Stimulated activated CD4-positive, alpha-beta T cell treated with anti-CD3 and anti-CD28 coated beads, Interleukin-1b, Interleukin-23, amount 100 ng/mL, for 24 hours (primary cell): ENCODE measurements around the gene FXYD4.
"Not testable (repeated sequence)": the region's sequence is repeated elsewhere in the genome, so short reads cannot be mapped to it uniquely, and the experiment has no call there.

ENCODE experiments used
- DNase-seq, 4 experiments: peaks; one replicate each; pipeline ENCODE4 v3.0.0-alpha.2; 2020; ENCODE audit warnings: low read depth in 4 of 4, low spot score in 1 of 4

FXYD4 gene

DNA sequence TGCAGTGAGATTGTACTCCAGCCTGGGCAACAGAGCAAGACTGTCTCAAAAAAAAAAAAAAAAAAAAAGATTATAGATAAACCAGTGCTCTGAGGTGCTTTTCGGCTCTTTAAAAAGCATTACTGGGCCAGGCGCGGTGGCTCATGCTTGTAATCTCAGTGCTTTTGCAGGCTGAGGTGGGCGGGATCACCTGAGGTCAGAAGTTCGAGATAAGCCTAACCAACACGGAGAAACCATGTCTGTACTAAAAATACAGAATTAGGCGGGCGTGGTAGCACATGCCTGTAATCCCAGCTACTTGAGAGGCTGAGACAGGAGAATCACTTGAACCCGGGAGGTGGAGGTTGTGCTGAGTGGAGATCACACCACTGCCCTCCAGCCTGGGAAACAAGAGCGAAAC lies 44.1 kb downstream of the FXYD4 start:
- DNase-seq: no peak

DNA sequence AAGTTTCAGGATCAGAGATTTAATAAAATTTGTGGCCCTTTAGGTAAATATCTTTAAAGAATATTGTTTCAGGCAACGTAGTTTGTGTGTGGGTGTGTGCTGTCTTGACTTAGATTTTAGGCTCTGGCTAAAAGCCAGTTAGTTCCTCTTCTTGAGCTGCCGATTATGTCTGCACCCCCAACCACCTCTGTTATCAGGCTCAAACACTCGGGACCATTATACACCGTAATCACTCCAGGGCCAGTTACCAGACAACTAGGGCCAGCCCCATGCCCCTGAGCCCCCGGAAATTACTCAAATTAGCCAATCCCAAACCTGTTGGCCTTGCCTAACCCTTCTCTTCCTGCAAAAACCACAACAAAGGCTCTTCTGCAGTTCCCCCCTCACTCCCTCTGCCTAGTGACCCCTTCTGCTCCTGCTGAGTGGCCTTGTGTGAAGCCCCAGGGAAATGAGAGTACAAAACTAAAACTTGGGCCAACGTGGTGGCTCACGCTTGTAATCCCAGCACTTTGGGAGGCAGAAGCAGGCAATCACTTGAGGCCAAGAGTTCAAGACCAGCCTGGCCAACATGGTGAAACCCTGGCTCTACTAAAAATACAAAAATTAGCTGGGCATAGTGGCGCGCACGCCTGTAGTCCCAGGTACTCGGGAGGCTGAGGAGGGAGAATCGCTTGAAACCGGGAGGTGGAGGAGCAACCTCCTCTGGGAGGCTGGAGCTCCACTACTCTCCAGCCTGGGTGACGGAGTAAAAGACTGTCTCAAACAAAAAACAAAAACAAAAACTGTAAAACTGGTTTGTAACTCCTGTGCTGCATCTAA lies 46.7 kb downstream of the FXYD4 start:
- DNase-seq: no peak

DNA sequence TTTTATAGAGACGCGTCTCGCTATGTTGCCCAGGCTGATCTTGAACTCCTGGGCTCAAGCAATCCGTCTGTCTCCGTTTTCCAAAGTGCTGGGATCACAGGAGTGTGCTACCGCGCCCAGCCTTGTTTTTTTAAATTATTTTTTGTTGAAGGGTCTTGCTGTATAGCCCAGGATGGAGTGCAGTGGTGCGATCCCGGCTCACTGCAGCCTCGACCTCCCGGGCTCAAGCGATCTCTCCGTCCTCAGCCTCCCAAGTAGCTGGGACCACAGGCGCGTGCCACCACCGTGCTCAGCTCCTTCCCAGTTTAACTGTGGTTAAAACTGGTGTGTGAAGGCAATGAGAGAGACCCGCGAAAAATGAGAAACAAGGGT lies 48.5 kb downstream of the FXYD4 start:
- no peak for DNase-seq

DNA sequence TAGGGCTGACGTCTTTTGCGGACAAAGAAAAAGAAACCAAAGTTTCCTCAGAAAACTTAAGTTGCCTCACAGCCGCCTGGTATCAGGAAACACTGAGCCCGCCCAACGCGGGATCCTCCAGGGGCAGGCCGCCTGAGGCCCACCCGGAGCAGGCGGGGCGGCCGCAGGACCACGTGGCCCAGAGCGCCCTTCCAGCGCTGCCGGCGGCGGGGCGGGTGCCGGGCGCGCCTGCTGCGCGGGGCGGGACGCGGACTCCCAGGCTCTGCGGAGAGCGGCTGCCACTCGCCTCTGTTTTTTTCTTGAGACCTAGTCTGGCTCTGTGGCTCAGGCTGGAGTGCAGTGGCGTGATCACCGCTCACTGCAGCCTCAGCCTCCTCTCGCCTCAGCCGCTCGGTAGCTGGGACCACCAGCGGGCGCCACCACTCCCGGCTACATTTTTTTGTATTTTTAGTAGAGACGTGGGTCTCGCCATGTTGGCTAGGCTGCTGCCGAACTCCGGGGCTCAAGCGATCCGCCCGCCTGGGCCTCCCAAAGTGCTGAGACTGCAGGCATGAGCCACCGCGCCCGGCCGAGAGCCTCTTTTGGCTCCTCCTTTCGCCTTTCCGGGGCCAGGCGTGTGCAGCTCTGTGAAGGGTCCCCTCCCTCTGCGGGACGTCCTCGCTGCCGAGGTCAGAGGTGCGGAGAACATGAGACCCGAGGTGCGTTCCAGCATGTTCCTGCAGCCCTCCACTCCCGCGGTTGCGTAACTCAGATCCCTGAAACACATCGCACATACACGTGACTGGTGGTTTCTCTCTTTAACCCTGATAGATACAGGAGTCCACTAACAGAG lies 49.1 kb downstream of the FXYD4 start:
- peak in 3 of 4 experiments; percentile 61 to 79 (median 69) for DNase-seq

DNA sequence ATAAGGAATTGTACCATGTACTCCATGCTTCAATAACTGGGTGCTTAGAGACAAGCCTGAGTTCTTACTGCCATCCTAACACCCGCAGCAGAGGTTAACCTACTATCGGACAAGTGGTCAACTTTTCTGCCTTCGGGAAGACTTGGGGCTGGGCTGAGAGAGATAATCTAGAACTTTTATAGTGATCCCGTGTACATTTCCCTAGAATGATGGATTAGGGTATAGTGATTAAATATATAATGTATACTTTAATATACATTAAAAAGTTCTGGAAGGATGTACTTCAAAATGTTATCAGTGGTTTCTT lies 49.7 kb downstream of the FXYD4 start:
- no peak for DNase-seq

DNA sequence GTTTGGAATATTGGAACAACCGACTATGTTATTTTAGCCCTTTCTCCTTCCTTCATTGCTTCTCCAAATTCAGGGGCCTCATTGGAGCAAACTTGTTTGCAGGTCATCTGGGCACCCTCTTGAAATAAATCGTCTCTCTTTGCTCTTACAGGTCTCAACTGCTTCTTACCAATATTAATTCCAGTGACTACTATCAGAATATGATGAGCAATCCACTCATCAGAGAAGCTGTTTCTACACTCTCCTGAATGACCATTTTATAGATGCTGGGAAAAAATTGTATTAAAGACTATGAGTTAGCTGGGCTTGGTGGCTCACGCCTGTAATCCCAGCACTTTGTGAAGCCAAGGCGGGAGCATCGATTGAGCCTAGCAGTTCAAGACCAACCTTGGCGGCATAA lies 50.1 kb downstream of the FXYD4 start:
- no peak for DNase-seq

DNA sequence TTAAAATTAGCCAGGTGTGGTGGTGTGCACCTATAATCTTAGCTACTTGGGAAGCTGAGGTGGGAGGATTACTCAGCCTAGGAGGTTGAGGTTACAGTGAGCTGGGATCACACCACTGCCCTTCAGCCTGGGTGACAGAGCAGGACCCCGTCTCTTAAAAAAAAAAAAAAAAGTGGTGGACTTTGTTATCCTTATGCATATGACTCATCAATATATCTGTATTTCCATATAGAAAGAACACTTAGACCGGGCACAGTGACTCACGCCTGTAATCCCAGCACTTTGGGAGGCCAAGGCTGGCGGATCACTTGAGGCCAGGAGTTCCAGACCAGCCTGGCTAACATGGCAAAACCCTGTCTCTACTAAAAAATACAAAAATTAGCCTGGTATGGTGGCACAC lies 50.5 kb downstream of the FXYD4 start:
- not testable (repeated sequence) for DNase-seq

DNA sequence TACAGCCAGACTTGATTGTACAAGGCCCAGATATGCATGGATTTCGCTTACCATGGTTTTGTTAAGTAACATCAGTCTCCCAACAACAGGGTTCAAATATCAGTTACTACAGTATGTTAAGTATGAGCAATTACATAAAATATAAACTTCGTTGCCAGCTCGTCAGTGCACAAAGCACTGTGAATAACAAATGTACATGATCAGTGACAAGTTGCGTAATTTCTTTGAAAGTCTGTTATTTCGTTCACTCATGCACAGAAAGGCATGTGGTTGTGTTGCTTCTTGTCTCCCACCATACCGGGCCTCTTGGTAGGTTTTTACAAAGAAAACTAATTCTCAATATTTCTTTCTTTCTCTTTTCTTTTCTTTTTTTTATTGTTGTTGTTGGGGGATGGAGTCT lies 53.0 kb downstream of the FXYD4 start:
- DNase-seq: no peak
